Activated naive CD4-positive, alpha-beta T cell treated with anti-CD3 and anti-CD28 coated beads, Interleukin-2, amount 50 U/mL, for 24 hours (primary cell): ENCODE data around the gene SGIP1.

Experiments
- H3K27ac Mint-ChIP-seq: one replicate; pipeline ENCODE4 v1.8.0; 2021; ENCODE audit warnings: mild to moderate bottlenecking, mixed read lengths
- H3K27me3 Mint-ChIP-seq: one replicate; pipeline ENCODE4 v1.8.0; 2021; ENCODE audit warnings: mixed read lengths
- H3K36me3 Mint-ChIP-seq: one replicate; pipeline ENCODE4 v1.8.0; 2021; ENCODE audit warnings: mixed read lengths
- H3K4me1 Mint-ChIP-seq: one replicate; pipeline ENCODE4 v1.8.0; 2021; ENCODE audit warnings: mixed read lengths
- H3K4me3 Mint-ChIP-seq: one replicate; pipeline ENCODE4 v1.8.0; 2021; ENCODE audit warnings: mild to moderate bottlenecking, mixed read lengths
- H3K9me3 Mint-ChIP-seq: one replicate; pipeline ENCODE4 v1.8.0; 2021; ENCODE audit warnings: mixed read lengths

Gene SGIP1

GRCh38 chr1:66644331-66644730 lies 110.4 kb downstream of the SGIP1 start:
- H3K9me3 Mint-ChIP-seq: no peaks in the 10 kb centered on the region
- H3K27me3 Mint-ChIP-seq: peaks cover 6% of the 10 kb centered on the region
- no peak overlapping the region for H3K27ac Mint-ChIP-seq
- no peaks in the 10 kb centered on the region for H3K4me1 Mint-ChIP-seq
- H3K36me3 Mint-ChIP-seq: no peaks in the 10 kb centered on the region
- H3K4me3 Mint-ChIP-seq: no peak overlapping the region

- H3K36me3 Mint-ChIP-seq: no peaks in the 10 kb centered on the region
- H3K4me3 Mint-ChIP-seq: no peak overlapping the region
- H3K4me1 Mint-ChIP-seq: no peaks in the 10 kb centered on the region
- H3K27me3 Mint-ChIP-seq: peaks cover 4% of the 10 kb centered on the region
- H3K9me3 Mint-ChIP-seq: no peaks in the 10 kb centered on the region
- H3K27ac Mint-ChIP-seq: no peak overlapping the region
These were observed 115.1 kb downstream of the SGIP1 start for GRCh38 chr1:66648901-66649595.

GRCh38 chr1:66652556-66652955 lies 118.6 kb downstream of the SGIP1 start:
- H3K4me1 Mint-ChIP-seq: no peaks in the 10 kb centered on the region
- no peak overlapping the region for H3K27ac Mint-ChIP-seq
- no peaks in the 10 kb centered on the region for H3K36me3 Mint-ChIP-seq
- H3K9me3 Mint-ChIP-seq: no peaks in the 10 kb centered on the region
- H3K4me3 Mint-ChIP-seq: no peak overlapping the region
- H3K27me3 Mint-ChIP-seq: peaks cover 11% of the 10 kb centered on the region

GRCh38 chr1:66654643-66655042 lies 120.7 kb downstream of the SGIP1 start:
- no peaks in the 10 kb centered on the region for H3K9me3 Mint-ChIP-seq

GRCh38 chr1:66671455-66671854 lies 137.5 kb downstream of the SGIP1 start:
- Mint-ChIP-seq H3K9me3 (no peaks in the 10 kb centered on the region), H3K27me3 (peaks cover 3% of the 10 kb centered on the region), H3K4me1 (no peaks in the 10 kb centered on the region), H3K36me3 (no peaks in the 10 kb centered on the region), H3K27ac (no peak overlapping the region), H3K4me3 (no peak overlapping the region)

More at GRCh38 chr1:66654643-66655042, 120.7 kb downstream of the SGIP1 start:
- Mint-ChIP-seq H3K27ac (no peak overlapping the region), H3K4me3 (no peak overlapping the region), H3K36me3 (no peaks in the 10 kb centered on the region), H3K27me3 (peaks cover 14% of the 10 kb centered on the region), H3K4me1 (no peaks in the 10 kb centered on the region)

- Mint-ChIP-seq H3K27me3 (peaks cover 4% of the 10 kb centered on the region), H3K4me3 (no peak overlapping the region), H3K9me3 (no peaks in the 10 kb centered on the region), H3K27ac (no peak overlapping the region), H3K4me1 (no peaks in the 10 kb centered on the region), H3K36me3 (no peaks in the 10 kb centered on the region)
These were observed 142.8 kb downstream of the SGIP1 start for GRCh38 chr1:66676613-66677298.

GRCh38 chr1:66678146-66678545 lies 144.2 kb downstream of the SGIP1 start:
- Mint-ChIP-seq H3K4me1 (no peaks in the 10 kb centered on the region), H3K27ac (no peak overlapping the region), H3K9me3 (no peaks in the 10 kb centered on the region), H3K4me3 (no peak overlapping the region), H3K36me3 (no peaks in the 10 kb centered on the region), H3K27me3 (peaks cover 4% of the 10 kb centered on the region)

- Mint-ChIP-seq H3K4me3 (no peak overlapping the region), H3K4me1 (no peaks in the 10 kb centered on the region), H3K27me3 (peaks cover 4% of the 10 kb centered on the region), H3K9me3 (no peaks in the 10 kb centered on the region), H3K36me3 (no peaks in the 10 kb centered on the region), H3K27ac (no peak overlapping the region)
These were observed 145.2 kb downstream of the SGIP1 start for GRCh38 chr1:66679140-66679539.

- no peaks in the 10 kb centered on the region for H3K36me3 Mint-ChIP-seq
- H3K4me1 Mint-ChIP-seq: no peaks in the 10 kb centered on the region
- no peaks in the 10 kb centered on the region for H3K9me3 Mint-ChIP-seq
- no peak overlapping the region for H3K4me3 Mint-ChIP-seq
- H3K27ac Mint-ChIP-seq: no peak overlapping the region
- peaks cover 4% of the 10 kb centered on the region for H3K27me3 Mint-ChIP-seq
These were observed 147.7 kb downstream of the SGIP1 start for GRCh38 chr1:66681686-66682085.

- Mint-ChIP-seq H3K4me1 (no peaks in the 10 kb centered on the region), H3K27ac (no peak overlapping the region)
These were observed 148.2 kb downstream of the SGIP1 start for GRCh38 chr1:66682106-66682505.

GRCh38 chr1:66684353-66684752 lies 150.4 kb downstream of the SGIP1 start:
- peaks cover 3% of the 10 kb centered on the region for H3K27me3 Mint-ChIP-seq

More at GRCh38 chr1:66682106-66682505, 148.2 kb downstream of the SGIP1 start:
- H3K4me3 Mint-ChIP-seq: no peak overlapping the region
- H3K9me3 Mint-ChIP-seq: no peaks in the 10 kb centered on the region
- H3K27me3 Mint-ChIP-seq: peaks cover 4% of the 10 kb centered on the region
- H3K36me3 Mint-ChIP-seq: no peaks in the 10 kb centered on the region

GRCh38 chr1:66685265-66685664 lies 151.3 kb downstream of the SGIP1 start:
- Mint-ChIP-seq H3K36me3 (no peaks in the 10 kb centered on the region), H3K27me3 (peaks cover 1% of the 10 kb centered on the region), H3K4me1 (no peaks in the 10 kb centered on the region), H3K4me3 (no peak overlapping the region), H3K9me3 (no peaks in the 10 kb centered on the region), H3K27ac (no peak overlapping the region)

More at GRCh38 chr1:66684353-66684752, 150.4 kb downstream of the SGIP1 start:
- Mint-ChIP-seq H3K27ac (no peak overlapping the region), H3K9me3 (no peaks in the 10 kb centered on the region), H3K36me3 (no peaks in the 10 kb centered on the region), H3K4me1 (no peaks in the 10 kb centered on the region), H3K4me3 (no peak overlapping the region)

GRCh38 chr1:66685670-66686069 lies 151.7 kb downstream of the SGIP1 start:
- Mint-ChIP-seq H3K36me3 (no peaks in the 10 kb centered on the region), H3K4me3 (no peak overlapping the region), H3K27ac (no peak overlapping the region), H3K4me1 (no peaks in the 10 kb centered on the region), H3K27me3 (peaks cover 1% of the 10 kb centered on the region), H3K9me3 (no peaks in the 10 kb centered on the region)

GRCh38 chr1:66686406-66686805 lies 152.5 kb downstream of the SGIP1 start:
- H3K27ac Mint-ChIP-seq: no peak overlapping the region
- no peaks in the 10 kb centered on the region for H3K36me3 Mint-ChIP-seq

GRCh38 chr1:66687358-66687757 lies 153.4 kb downstream of the SGIP1 start:
- H3K9me3 Mint-ChIP-seq: no peaks in the 10 kb centered on the region
- H3K36me3 Mint-ChIP-seq: no peaks in the 10 kb centered on the region
- H3K4me1 Mint-ChIP-seq: no peaks in the 10 kb centered on the region
- H3K4me3 Mint-ChIP-seq: no peak overlapping the region
- H3K27me3 Mint-ChIP-seq: peaks cover 5% of the 10 kb centered on the region
- no peak overlapping the region for H3K27ac Mint-ChIP-seq

More at GRCh38 chr1:66686406-66686805, 152.5 kb downstream of the SGIP1 start:
- Mint-ChIP-seq H3K27me3 (peaks cover 5% of the 10 kb centered on the region), H3K9me3 (no peaks in the 10 kb centered on the region), H3K4me3 (no peak overlapping the region), H3K4me1 (no peaks in the 10 kb centered on the region)

GRCh38 chr1:66690666-66691381 lies 156.9 kb downstream of the SGIP1 start:
- no peaks in the 10 kb centered on the region for H3K36me3 Mint-ChIP-seq
- no peak overlapping the region for H3K27ac Mint-ChIP-seq
- H3K4me1 Mint-ChIP-seq: peaks cover 3% of the 10 kb centered on the region
- H3K4me3 Mint-ChIP-seq: no peak overlapping the region
- H3K27me3 Mint-ChIP-seq: peaks cover 9% of the 10 kb centered on the region
- no peaks in the 10 kb centered on the region for H3K9me3 Mint-ChIP-seq
